ENCODE measurements around the gene RARRES1.

The RARRES1 gene

GRCh38 chr3:158765518-158766205, 33.4 kb upstream of the RARRES1 start:
- DNase-seq: no peak

GRCh38 chr3:158763421-158763820, 31.2 kb upstream of the RARRES1 start:
- DNase-seq: no peak

- no peak for DNase-seq
Observed at GRCh38 chr3:158762701-158763100, 30.4 kb upstream of the RARRES1 start.

GRCh38 chr3:158761350-158761749, 29.1 kb upstream of the RARRES1 start:
- no peak for DNase-seq

- no peak for DNase-seq
Observed at GRCh38 chr3:158755421-158755820, 23.2 kb upstream of the RARRES1 start.

- no peak for DNase-seq
Observed at GRCh38 chr3:158753854-158754253, 21.6 kb upstream of the RARRES1 start.

- DNase-seq: no peak
Observed at GRCh38 chr3:158751316-158751715, 19.1 kb upstream of the RARRES1 start.

- no peak for DNase-seq
Observed at GRCh38 chr3:158750016-158750415, 17.8 kb upstream of the RARRES1 start.

GRCh38 chr3:158749526-158749925, 17.3 kb upstream of the RARRES1 start:
- no peak for DNase-seq

GRCh38 chr3:158748237-158748828, 16.1 kb upstream of the RARRES1 start:
- peak; percentile 92 for DNase-seq

- no peak for DNase-seq
Observed at GRCh38 chr3:158747417-158747816, 15.2 kb upstream of the RARRES1 start.

GRCh38 chr3:158745551-158745950, 13.3 kb upstream of the RARRES1 start:
- DNase-seq: no peak

GRCh38 chr3:158744567-158745288, 12.5 kb upstream of the RARRES1 start:
- DNase-seq: no peak

GRCh38 chr3:158743664-158744566, 11.7 kb upstream of the RARRES1 start:
- DNase-seq: no peak

- DNase-seq: no peak
Observed at GRCh38 chr3:158742871-158743663, 10.8 kb upstream of the RARRES1 start.

GRCh38 chr3:158739661-158740060, 7.4 kb upstream of the RARRES1 start:
- no peak for DNase-seq

- no peak for DNase-seq
Observed at GRCh38 chr3:158739078-158739477, 6.8 kb upstream of the RARRES1 start.

- DNase-seq: no peak
Observed at GRCh38 chr3:158738653-158739052, 6.4 kb upstream of the RARRES1 start.

- DNase-seq: no peak
Observed at GRCh38 chr3:158737976-158738615, 5.8 kb upstream of the RARRES1 start.

- DNase-seq: no peak
Observed at GRCh38 chr3:158737410-158737809, 5.2 kb upstream of the RARRES1 start.

GRCh38 chr3:158735296-158736033, 3.2 kb upstream of the RARRES1 start:
- no peak for DNase-seq

Measured in suppressor macrophage treated with lipopolysaccharide for 4 hours (primary cell).